IPS DF 6.9 (cell line): ENCODE measurements around the gene NPHP4.

Source experiments
- DNase-seq: peaks from one replicate; pipeline ENCODE4 v3.0.0-alpha.2; 2013; ENCODE audit warnings: low read depth, low spot score
- H3K27ac ChIP-seq: one replicate; pipeline ENCODE4 v1.5.1; 2013; ENCODE audit warnings: low read length, control low read depth
- H3K27me3 ChIP-seq: 2 replicates; pipeline ENCODE4 v1.6.1; 2013; ENCODE audit warnings: mild to moderate bottlenecking, low read length; ENCODE audit not compliant: control insufficient read depth, insufficient read depth
- H3K36me3 ChIP-seq: 2 replicates; pipeline ENCODE4 v1.6.1; 2013; ENCODE audit warnings: low read length; ENCODE audit not compliant: control insufficient read depth, insufficient read depth
- H3K4me1 ChIP-seq: 2 replicates; pipeline ENCODE4 v1.6.1; 2013; ENCODE audit warnings: low read length; ENCODE audit not compliant: control insufficient read depth, insufficient read depth
- H3K4me3 ChIP-seq: 2 replicates; pipeline ENCODE4 v1.5.1; 2013; ENCODE audit warnings: mild to moderate bottlenecking, low read length
- H3K9me3 ChIP-seq: 2 replicates; pipeline ENCODE4 v1.6.1; 2013; ENCODE audit warnings: low read length, inconsistent platforms; ENCODE audit not compliant: control insufficient read depth, insufficient read depth
- WGBS: extraction: QIAGEN DNeasy Blood & Tissue Kit; methylation state at CpG from one replicate; pipeline ENCODE4 v1.1.7; 2013; ENCODE audit warnings: mixed read lengths, missing lambda C conversion rate; ENCODE audit not compliant: insufficient read length, insufficient coverage; 5-methylcytosine and 5-hydroxymethylcytosine counted together

Gene NPHP4

GRCh38 chr1:5978452-5978851, 13.8 kb downstream of the NPHP4 start:
- WGBS: no CpG with 5 or more reads among the region's 7 CpGs
- Histone ChIP-seq H3K27me3 (no peaks in the 10 kb centered on the region), H3K4me1 (peaks cover 3% of the 10 kb centered on the region; the same call in 1 of the 2 replicates), H3K9me3 (no peaks in the 10 kb centered on the region), H3K36me3 (no peaks in the 10 kb centered on the region), H3K27ac (no peak overlapping the region), H3K4me3 (no peak overlapping the region)
- no peak for DNase-seq

GRCh38 chr1:5977494-5978444, 14.5 kb downstream of the NPHP4 start:
- WGBS: no CpG with 5 or more reads among the region's 26 CpGs
- no peak for DNase-seq
- Histone ChIP-seq H3K4me3 (no peak overlapping the region), H3K27me3 (no peaks in the 10 kb centered on the region), H3K9me3 (no peaks in the 10 kb centered on the region), H3K36me3 (no peaks in the 10 kb centered on the region), H3K4me1 (peaks cover 3% of the 10 kb centered on the region; the same call in 1 of the 2 replicates), H3K27ac (no peak overlapping the region)

- no CpG with 5 or more reads among the region's 25 CpGs for WGBS
- DNase-seq: no peak
Measured at GRCh38 chr1:5976726-5977493, 15.3 kb downstream of the NPHP4 start.

GRCh38 chr1:5976231-5976630, 16.0 kb downstream of the NPHP4 start:
- H3K27ac ChIP-seq: no peak overlapping the region
- H3K4me3 ChIP-seq: no peak overlapping the region
- DNase-seq: no peak
- H3K4me1 ChIP-seq: peaks cover 3% of the 10 kb centered on the region; the same call in 1 of the 2 replicates
- no CpG with 5 or more reads among the region's 16 CpGs for WGBS
- no peaks in the 10 kb centered on the region for H3K36me3 ChIP-seq
- no peaks in the 10 kb centered on the region for H3K27me3 ChIP-seq
- no peaks in the 10 kb centered on the region for H3K9me3 ChIP-seq

More at GRCh38 chr1:5976726-5977493, 15.3 kb downstream of the NPHP4 start:
- Histone ChIP-seq H3K4me1 (peaks cover 3% of the 10 kb centered on the region; the same call in 1 of the 2 replicates), H3K27me3 (no peaks in the 10 kb centered on the region), H3K36me3 (no peaks in the 10 kb centered on the region), H3K4me3 (no peak overlapping the region), H3K9me3 (no peaks in the 10 kb centered on the region), H3K27ac (no peak overlapping the region)

GRCh38 chr1:5975133-5975880, 16.9 kb downstream of the NPHP4 start:
- Histone ChIP-seq H3K36me3 (no peaks in the 10 kb centered on the region), H3K27ac (no peak overlapping the region), H3K27me3 (no peaks in the 10 kb centered on the region), H3K9me3 (no peaks in the 10 kb centered on the region), H3K4me1 (0 out of 2 replicates have a peak, but pooled peaks cover 1% of the 10 kb centered on the region), H3K4me3 (no peak overlapping the region)
- WGBS: no CpG with 5 or more reads among the region's 17 CpGs
- no peak for DNase-seq

- WGBS: no CpG with 5 or more reads among the region's 8 CpGs
- H3K4me3 ChIP-seq: no peak overlapping the region
- H3K36me3 ChIP-seq: no peaks in the 10 kb centered on the region
- H3K27ac ChIP-seq: no peak overlapping the region
- no peak for DNase-seq
- 0 out of 2 replicates have a peak, but pooled peaks cover 1% of the 10 kb centered on the region for H3K4me1 ChIP-seq
- no peaks in the 10 kb centered on the region for H3K27me3 ChIP-seq
- no peaks in the 10 kb centered on the region for H3K9me3 ChIP-seq
Measured at GRCh38 chr1:5974631-5975030, 17.6 kb downstream of the NPHP4 start.

GRCh38 chr1:5973771-5974170, 18.5 kb downstream of the NPHP4 start:
- no peak overlapping the region for H3K27ac ChIP-seq
- H3K36me3 ChIP-seq: no peaks in the 10 kb centered on the region
- 0 out of 2 replicates have a peak, but pooled peaks cover 1% of the 10 kb centered on the region for H3K4me1 ChIP-seq
- no peak for DNase-seq
- no CpG with 5 or more reads among the region's 11 CpGs for WGBS
- H3K27me3 ChIP-seq: no peaks in the 10 kb centered on the region
- H3K4me3 ChIP-seq: no peak overlapping the region
- H3K9me3 ChIP-seq: no peaks in the 10 kb centered on the region

- no peak for DNase-seq
- Histone ChIP-seq H3K36me3 (peaks cover 3% of the 10 kb centered on the region; the same call in 1 of the 2 replicates), H3K4me3 (no peak overlapping the region), H3K4me1 (0 out of 2 replicates have a peak, but pooled peaks cover 1% of the 10 kb centered on the region), H3K27me3 (no peaks in the 10 kb centered on the region), H3K9me3 (no peaks in the 10 kb centered on the region), H3K27ac (no peak overlapping the region)
- no CpG with 5 or more reads among the region's 4 CpGs for WGBS
Measured at GRCh38 chr1:5972198-5972520, 20.1 kb downstream of the NPHP4 start.

- no peak for DNase-seq
- no CpG with 5 or more reads among the region's 22 CpGs for WGBS
- no peaks in the 10 kb centered on the region for H3K27me3 ChIP-seq
- H3K36me3 ChIP-seq: peaks cover 3% of the 10 kb centered on the region; the same call in 1 of the 2 replicates
- H3K4me1 ChIP-seq: 0 out of 2 replicates have a peak, but pooled peaks cover 1% of the 10 kb centered on the region
- H3K9me3 ChIP-seq: no peaks in the 10 kb centered on the region
- no peak overlapping the region for H3K27ac ChIP-seq
- no peak overlapping the region for H3K4me3 ChIP-seq
Measured at GRCh38 chr1:5971471-5972197, 20.6 kb downstream of the NPHP4 start.
